ENCODE measurements around the gene HNRNPA1. TPM values are rescaled to one million over a fixed set of nuclear protein-coding genes. Genes with fewer than 3 reads are reported as not detected.

HNRNPA1 gene
- total RNA-seq, 1 donor from 2014 or later: 521 TPM

- TF ChIP-seq POLR2AphosphoS5 (IDR thresholded peaks at IDR 0.05; ENCODE audit: insufficient read depth in 1 of 2, low read depth in 1 of 2) (no peak), POLR2A (IDR thresholded peaks at IDR 0.05) (no peak), CTCF (IDR thresholded peaks at IDR 0.05) (no peak)
- no peaks in the 10 kb centered on the region for H3K36me3 ChIP-seq
- intact Hi-C loops (cut with DNase I): no loop called here
- no peak overlapping the region for H3K27ac ChIP-seq
- no peak for DNase-seq (ENCODE audit: extremely low spot score in 2 of 2)
- no peaks in the 10 kb centered on the region for H3K27me3 ChIP-seq
- peaks cover 9% of the 10 kb centered on the region for H3K4me1 ChIP-seq
- no peak overlapping the region for H3K4me3 ChIP-seq
- H3K9me3 ChIP-seq: no peaks in the 10 kb centered on the region
Measured at GRCh38 chr12:54266852-54267251, 13.7 kb upstream of the HNRNPA1 start.

- no peaks in the 10 kb centered on the region for H3K9me3 ChIP-seq
- intact Hi-C loops (cut with DNase I): no loop called here
- H3K36me3 ChIP-seq: peaks cover 0 to 7% of the 10 kb centered on the region in 2 donors
- H3K4me1 ChIP-seq: no peaks in the 10 kb centered on the region
- no peak overlapping the region for H3K4me3 ChIP-seq
- TF ChIP-seq CTCF (IDR thresholded peaks at IDR 0.05): no peak
- no peak for TF ChIP-seq POLR2AphosphoS5 (IDR thresholded peaks at IDR 0.05; ENCODE audit: insufficient read depth in 1 of 2, low read depth in 1 of 2)
- no peak for TF ChIP-seq POLR2A (IDR thresholded peaks at IDR 0.05)
- H3K27me3 ChIP-seq: no peaks in the 10 kb centered on the region
- DNase-seq (ENCODE audit: extremely low spot score in 2 of 2): no peak
- no peak overlapping the region for H3K27ac ChIP-seq
Measured at GRCh38 chr12:54270345-54270744, 10.2 kb upstream of the HNRNPA1 start.

GRCh38 chr12:54272214-54272613, 8.3 kb upstream of the HNRNPA1 start:
- no peak for DNase-seq (ENCODE audit: extremely low spot score in 2 of 2)
- intact Hi-C loops (cut with DNase I): no loop called here
- no peaks in the 10 kb centered on the region for H3K27me3 ChIP-seq
- no peak overlapping the region for H3K27ac ChIP-seq
- TF ChIP-seq POLR2AphosphoS5 (IDR thresholded peaks at IDR 0.05; ENCODE audit: insufficient read depth in 1 of 2, low read depth in 1 of 2): no peak
- TF ChIP-seq CTCF (IDR thresholded peaks at IDR 0.05): no peak
- no peak for TF ChIP-seq POLR2A (IDR thresholded peaks at IDR 0.05)
- H3K9me3 ChIP-seq: no peaks in the 10 kb centered on the region
- peaks cover 4% of the 10 kb centered on the region for H3K4me1 ChIP-seq
- peaks cover 0 to 7% of the 10 kb centered on the region in 2 donors for H3K36me3 ChIP-seq
- no peak overlapping the region for H3K4me3 ChIP-seq

GRCh38 chr12:54273981-54274380, 6.5 kb upstream of the HNRNPA1 start:
- Histone ChIP-seq H3K4me3 (no peak overlapping the region), H3K9me3 (no peaks in the 10 kb centered on the region), H3K36me3 (peaks cover 0 to 7% of the 10 kb centered on the region in 2 donors), H3K27ac (no peak overlapping the region), H3K27me3 (no peaks in the 10 kb centered on the region), H3K4me1 (peaks cover 22% of the 10 kb centered on the region)
- no peak for DNase-seq (ENCODE audit: extremely low spot score in 2 of 2)
- TF ChIP-seq POLR2A (IDR thresholded peaks at IDR 0.05) (no peak), CTCF (IDR thresholded peaks at IDR 0.05) (no peak), POLR2AphosphoS5 (IDR thresholded peaks at IDR 0.05; ENCODE audit: insufficient read depth in 1 of 2, low read depth in 1 of 2) (no peak)
- intact Hi-C loops (cut with DNase I): no loop called here

DNA sequence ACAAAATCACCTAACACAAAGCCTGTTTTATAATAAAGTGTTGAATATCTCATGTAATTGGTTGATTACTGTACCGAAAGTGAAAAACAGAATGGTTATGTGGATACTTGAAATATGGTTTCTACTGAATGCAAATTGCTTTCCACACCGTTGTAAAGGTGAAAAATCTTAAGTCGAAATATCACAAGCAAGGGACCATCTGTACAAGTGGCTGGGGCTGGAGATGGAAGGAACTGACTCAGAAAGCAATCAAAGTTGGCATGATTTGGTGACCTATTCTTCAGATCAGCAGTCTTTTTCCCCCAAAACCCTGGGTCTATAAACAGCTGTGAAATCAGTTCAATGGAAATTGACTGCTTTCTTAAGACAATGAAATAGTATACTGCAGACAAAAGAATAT, 4.2 kb upstream of the HNRNPA1 start:
- H3K27ac ChIP-seq: no peak overlapping the region
- TF ChIP-seq POLR2A (IDR thresholded peaks at IDR 0.05): no peak
- no peak overlapping the region for H3K4me3 ChIP-seq
- H3K36me3 ChIP-seq: peaks cover 0 to 7% of the 10 kb centered on the region in 2 donors
- H3K4me1 ChIP-seq: peaks cover 26% of the 10 kb centered on the region
- intact Hi-C loops (cut with DNase I): no loop called here
- H3K27me3 ChIP-seq: no peaks in the 10 kb centered on the region
- H3K9me3 ChIP-seq: no peaks in the 10 kb centered on the region
- DNase-seq (ENCODE audit: extremely low spot score in 2 of 2): no peak
